Activated naive CD4-positive, alpha-beta T cell treated with anti-CD3 and anti-CD28 coated beads, Interleukin-2, amount 50 U/mL, for 72 hours (primary cell): ENCODE data around the gene AGRN. TPM values are rescaled to one million over a fixed set of nuclear protein-coding genes. Genes with fewer than 3 reads are reported as not detected.

ENCODE experiments used
- ATAC-seq, 2 donors: fragments of 150-1000 bp; cut with Tn5 transposase; 2 replicates each; pipeline ENCODE4 v1.10.0; 2021; ENCODE audit warnings: mild to moderate bottlenecking in 2 of 2, moderate library complexity in 2 of 2
- DNase-seq, 2 donors: peaks; one replicate each; pipeline ENCODE4 v3.0.0; 2021 to 2022; ENCODE audit warnings: low spot score in 2 of 2
- H3K27ac Mint-ChIP-seq, 2 donors: one replicate each; pipeline ENCODE4 v1.8.0; 2022; ENCODE audit warnings: mild to moderate bottlenecking in 2 of 2, mixed read lengths in 2 of 2
- H3K36me3 Mint-ChIP-seq, 2 donors: one replicate each; pipeline ENCODE4 v1.8.0; 2022; ENCODE audit warnings: mixed read lengths in 2 of 2
- H3K9me3 Mint-ChIP-seq, 2 donors: one replicate each; pipeline ENCODE4 v1.8.0; 2022; ENCODE audit warnings: mixed read lengths in 2 of 2
- total RNA-seq, 2 donors: library from RNA; stranded (reverse); gene quantifications; one replicate each; pipeline ENCODE4 v1.2.3, GENCODE V29; 2022

Gene AGRN
- total RNA-seq, 2 donors from 2014 or later = 44.5 to 79.9 TPM

GRCh38 chr1:1037366-1038327, 17.7 kb downstream of the AGRN start:
- Mint-ChIP-seq H3K36me3 (no peaks in the 10 kb centered on the region), H3K27ac (no peak overlapping the region), H3K9me3 (no peaks in the 10 kb centered on the region)
- ATAC-seq = no peak
- DNase-seq = no peak

- ATAC-seq (peak in 1 of 2 donors; percentile 59), DNase-seq (no peak)
- H3K27ac Mint-ChIP-seq = peak overlapping the region in 1 of 2 donors; percentile 66
- no peaks in the 10 kb centered on the region for H3K36me3 Mint-ChIP-seq
- no peaks in the 10 kb centered on the region for H3K9me3 Mint-ChIP-seq
These were observed 18.8 kb downstream of the AGRN start for GRCh38 chr1:1038694-1039093.

GRCh38 chr1:1039145-1039910, 19.4 kb downstream of the AGRN start:
- ATAC-seq (peak; percentile 19 to 70), DNase-seq (no peak)
- no peaks in the 10 kb centered on the region for H3K36me3 Mint-ChIP-seq
- H3K27ac Mint-ChIP-seq = peak overlapping the region in 1 of 2 donors; percentile 66
- no peaks in the 10 kb centered on the region for H3K9me3 Mint-ChIP-seq

- no peaks in the 10 kb centered on the region for H3K9me3 Mint-ChIP-seq
- DNase-seq (peak in 1 of 2 donors; percentile 81), ATAC-seq (peak; percentile 74 to 91)
- peak overlapping the region in 1 of 2 donors; percentile 66 for H3K27ac Mint-ChIP-seq
- no peaks in the 10 kb centered on the region for H3K36me3 Mint-ChIP-seq
These were observed 20.4 kb downstream of the AGRN start for GRCh38 chr1:1040004-1040991.

GRCh38 chr1:1041092-1041523, 21.2 kb downstream of the AGRN start:
- ATAC-seq (peak in 1 of 2 donors; percentile 37), DNase-seq (no peak)
- H3K36me3 Mint-ChIP-seq = no peaks in the 10 kb centered on the region
- H3K9me3 Mint-ChIP-seq = no peaks in the 10 kb centered on the region
- no peak overlapping the region for H3K27ac Mint-ChIP-seq

GRCh38 chr1:1041873-1042272, 22.0 kb downstream of the AGRN start:
- Mint-ChIP-seq H3K27ac (no peak overlapping the region), H3K9me3 (no peaks in the 10 kb centered on the region), H3K36me3 (no peaks in the 10 kb centered on the region)
- ATAC-seq (no peak), DNase-seq (no peak)

GRCh38 chr1:1042835-1043234, 22.9 kb downstream of the AGRN start:
- H3K27ac Mint-ChIP-seq = no peak overlapping the region
- no peaks in the 10 kb centered on the region for H3K36me3 Mint-ChIP-seq
- no peak for DNase-seq
- no peaks in the 10 kb centered on the region for H3K9me3 Mint-ChIP-seq
- ATAC-seq = no peak

- Mint-ChIP-seq H3K9me3 (no peaks in the 10 kb centered on the region), H3K27ac (no peak overlapping the region), H3K36me3 (no peaks in the 10 kb centered on the region)
- DNase-seq (no peak), ATAC-seq (no peak)
These were observed 23.5 kb downstream of the AGRN start for GRCh38 chr1:1043411-1043810.

GRCh38 chr1:1043921-1044320, 24.0 kb downstream of the AGRN start:
- Mint-ChIP-seq H3K27ac (no peak overlapping the region), H3K9me3 (no peaks in the 10 kb centered on the region), H3K36me3 (no peaks in the 10 kb centered on the region)
- ATAC-seq = no peak
- DNase-seq = no peak

- Mint-ChIP-seq H3K9me3 (no peaks in the 10 kb centered on the region), H3K36me3 (no peaks in the 10 kb centered on the region), H3K27ac (no peak overlapping the region)
- ATAC-seq = no peak
- DNase-seq = no peak
These were observed 24.6 kb downstream of the AGRN start for GRCh38 chr1:1044455-1045078.

- ATAC-seq (no peak), DNase-seq (no peak)
- H3K9me3 Mint-ChIP-seq = no peaks in the 10 kb centered on the region
- H3K36me3 Mint-ChIP-seq = no peaks in the 10 kb centered on the region
- no peak overlapping the region for H3K27ac Mint-ChIP-seq
These were observed 25.2 kb downstream of the AGRN start for GRCh38 chr1:1045129-1045528.

GRCh38 chr1:1046243-1046642, 26.3 kb downstream of the AGRN start:
- no peak for DNase-seq
- H3K36me3 Mint-ChIP-seq = no peaks in the 10 kb centered on the region
- ATAC-seq = no peak
- H3K27ac Mint-ChIP-seq = no peak overlapping the region
- H3K9me3 Mint-ChIP-seq = no peaks in the 10 kb centered on the region

GRCh38 chr1:1046767-1047166, 26.8 kb downstream of the AGRN start:
- H3K36me3 Mint-ChIP-seq = no peaks in the 10 kb centered on the region
- H3K9me3 Mint-ChIP-seq = no peaks in the 10 kb centered on the region
- H3K27ac Mint-ChIP-seq = no peak overlapping the region
- no peak for DNase-seq
- no peak for ATAC-seq

GRCh38 chr1:1047407-1047806, 27.5 kb downstream of the AGRN start:
- no peaks in the 10 kb centered on the region for H3K36me3 Mint-ChIP-seq
- no peak for DNase-seq
- H3K27ac Mint-ChIP-seq = no peak overlapping the region
- H3K9me3 Mint-ChIP-seq = no peaks in the 10 kb centered on the region
- no peak for ATAC-seq

- no peak overlapping the region for H3K27ac Mint-ChIP-seq
- ATAC-seq (no peak), DNase-seq (no peak)
- H3K36me3 Mint-ChIP-seq = no peaks in the 10 kb centered on the region
- no peaks in the 10 kb centered on the region for H3K9me3 Mint-ChIP-seq
These were observed 28.0 kb downstream of the AGRN start for GRCh38 chr1:1047963-1048362.

GRCh38 chr1:1048765-1049164, 28.8 kb downstream of the AGRN start:
- ATAC-seq (no peak), DNase-seq (no peak)

More at GRCh38 chr1:1048765-1049164, 28.8 kb downstream of the AGRN start:
- Mint-ChIP-seq H3K27ac (no peak overlapping the region), H3K36me3 (no peaks in the 10 kb centered on the region), H3K9me3 (no peaks in the 10 kb centered on the region)
